Ishikawa (cell line): ENCODE measurements around the gene TMEM242.

Experiments
- CEBPB ChIP-seq: IDR thresholded peaks from 2 replicates; pipeline ENCODE4 v1.6.1; 2012
- CREB1 ChIP-seq: IDR thresholded peaks from 2 replicates; pipeline ENCODE4 v1.6.1; 2012; ENCODE audit warnings: low read depth
- EGR1 ChIP-seq: IDR thresholded peaks from 2 replicates; pipeline ENCODE4 v1.6.1; 2012
- EP300 ChIP-seq: IDR thresholded peaks from 2 replicates; pipeline ENCODE4 v1.6.1; 2012; ENCODE audit warnings: borderline replicate concordance
- FOXM1 ChIP-seq: IDR thresholded peaks from 2 replicates; pipeline ENCODE4 v1.6.1; 2012; ENCODE audit warnings: low read depth, borderline replicate concordance
- MAX ChIP-seq: IDR thresholded peaks from 2 replicates; pipeline ENCODE4 v1.6.1; 2012
- NFIC ChIP-seq: IDR thresholded peaks from 2 replicates; pipeline ENCODE4 v1.6.1; 2012
- RAD21 ChIP-seq: IDR thresholded peaks from 2 replicates; pipeline ENCODE4 v1.6.1; 2012; ENCODE audit warnings: low read depth
- TAF1 ChIP-seq: IDR thresholded peaks from 2 replicates; pipeline ENCODE4 v1.6.1; 2012; ENCODE audit warnings: low read depth, mild to moderate bottlenecking
- TCF12 ChIP-seq: IDR thresholded peaks from 2 replicates; pipeline ENCODE4 v1.6.1; 2012; ENCODE audit warnings: low read depth
- TEAD4 ChIP-seq: IDR thresholded peaks from 2 replicates; pipeline ENCODE4 v1.6.1; 2012
- USF1 ChIP-seq: IDR thresholded peaks from 2 replicates; pipeline ENCODE4 v1.6.1; 2012
- YY1 ChIP-seq: IDR thresholded peaks from 2 replicates; pipeline ENCODE4 v1.6.1; 2012; ENCODE audit warnings: low read depth
- ZBTB7A ChIP-seq: IDR thresholded peaks from 2 replicates; pipeline ENCODE4 v1.6.1; 2012; ENCODE audit warnings: low read depth
- TF ChIP-seq, protein P1 (sequence below): IDR thresholded peaks from 2 replicates; pipeline ENCODE4 v1.6.1; 2012; ENCODE audit warnings: low read depth, mild to moderate bottlenecking

Gene TMEM242

GRCh38 chr6:157261606-157262005, 61.7 kb downstream of the TMEM242 start:
- no peak for TF ChIP-seq YY1
- no peak for TF ChIP-seq NFIC
- no peak for TF ChIP-seq TCF12
- TF ChIP-seq, protein P1, sequence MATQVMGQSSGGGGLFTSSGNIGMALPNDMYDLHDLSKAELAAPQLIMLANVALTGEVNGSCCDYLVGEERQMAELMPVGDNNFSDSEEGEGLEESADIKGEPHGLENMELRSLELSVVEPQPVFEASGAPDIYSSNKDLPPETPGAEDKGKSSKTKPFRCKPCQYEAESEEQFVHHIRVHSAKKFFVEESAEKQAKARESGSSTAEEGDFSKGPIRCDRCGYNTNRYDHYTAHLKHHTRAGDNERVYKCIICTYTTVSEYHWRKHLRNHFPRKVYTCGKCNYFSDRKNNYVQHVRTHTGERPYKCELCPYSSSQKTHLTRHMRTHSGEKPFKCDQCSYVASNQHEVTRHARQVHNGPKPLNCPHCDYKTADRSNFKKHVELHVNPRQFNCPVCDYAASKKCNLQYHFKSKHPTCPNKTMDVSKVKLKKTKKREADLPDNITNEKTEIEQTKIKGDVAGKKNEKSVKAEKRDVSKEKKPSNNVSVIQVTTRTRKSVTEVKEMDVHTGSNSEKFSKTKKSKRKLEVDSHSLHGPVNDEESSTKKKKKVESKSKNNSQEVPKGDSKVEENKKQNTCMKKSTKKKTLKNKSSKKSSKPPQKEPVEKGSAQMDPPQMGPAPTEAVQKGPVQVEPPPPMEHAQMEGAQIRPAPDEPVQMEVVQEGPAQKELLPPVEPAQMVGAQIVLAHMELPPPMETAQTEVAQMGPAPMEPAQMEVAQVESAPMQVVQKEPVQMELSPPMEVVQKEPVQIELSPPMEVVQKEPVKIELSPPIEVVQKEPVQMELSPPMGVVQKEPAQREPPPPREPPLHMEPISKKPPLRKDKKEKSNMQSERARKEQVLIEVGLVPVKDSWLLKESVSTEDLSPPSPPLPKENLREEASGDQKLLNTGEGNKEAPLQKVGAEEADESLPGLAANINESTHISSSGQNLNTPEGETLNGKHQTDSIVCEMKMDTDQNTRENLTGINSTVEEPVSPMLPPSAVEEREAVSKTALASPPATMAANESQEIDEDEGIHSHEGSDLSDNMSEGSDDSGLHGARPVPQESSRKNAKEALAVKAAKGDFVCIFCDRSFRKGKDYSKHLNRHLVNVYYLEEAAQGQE: no peak
- TF ChIP-seq ZBTB7A: no peak
- no peak for TF ChIP-seq RAD21
- no peak for TF ChIP-seq MAX
- no peak for TF ChIP-seq EGR1
- TF ChIP-seq CEBPB: no peak
- no peak for TF ChIP-seq FOXM1
- TF ChIP-seq TAF1: no peak
- no peak for TF ChIP-seq CREB1
- no peak for TF ChIP-seq TEAD4
- no peak for TF ChIP-seq EP300
- no peak for TF ChIP-seq USF1

DNA sequence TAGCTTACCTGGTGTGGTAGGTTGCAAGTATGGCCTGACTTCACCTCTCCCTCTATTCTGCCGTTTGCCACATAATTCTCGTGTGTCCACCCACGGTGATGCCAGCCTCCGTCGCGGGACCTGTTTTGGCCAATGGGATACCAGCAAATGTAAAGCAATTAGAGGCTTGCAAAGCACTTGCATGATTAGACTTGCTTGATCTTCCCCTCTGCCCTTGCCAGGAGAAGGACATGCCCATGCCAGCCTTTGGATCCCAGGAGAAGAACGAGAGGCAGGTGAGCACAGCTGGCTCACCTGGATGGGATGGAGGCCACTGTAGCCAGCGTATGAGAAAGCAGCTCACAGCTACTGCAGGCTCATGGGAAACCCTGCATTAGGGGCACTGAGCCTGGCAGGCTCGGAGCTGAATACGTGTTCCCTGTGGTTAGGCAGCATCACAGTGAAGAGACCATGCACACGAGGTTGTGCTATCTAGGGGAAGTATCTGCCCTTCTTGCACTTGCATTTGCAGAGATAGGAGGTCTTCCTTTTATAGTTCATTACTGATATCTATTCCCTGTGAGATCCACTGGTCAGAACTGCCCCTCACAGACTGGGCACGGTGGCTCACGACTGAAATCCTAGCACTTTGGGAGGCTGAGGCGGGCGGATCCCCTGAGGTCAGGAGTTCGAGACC, 62.4 kb downstream of the TMEM242 start:
- no peak for TF ChIP-seq YY1
- no peak for TF ChIP-seq CREB1
- TF ChIP-seq ZBTB7A: no peak
- no peak for TF ChIP-seq TCF12

GRCh38 chr6:157259443-157259842, 63.9 kb downstream of the TMEM242 start:
- TF ChIP-seq TEAD4: no peak
- TF ChIP-seq EP300: no peak

DNA sequence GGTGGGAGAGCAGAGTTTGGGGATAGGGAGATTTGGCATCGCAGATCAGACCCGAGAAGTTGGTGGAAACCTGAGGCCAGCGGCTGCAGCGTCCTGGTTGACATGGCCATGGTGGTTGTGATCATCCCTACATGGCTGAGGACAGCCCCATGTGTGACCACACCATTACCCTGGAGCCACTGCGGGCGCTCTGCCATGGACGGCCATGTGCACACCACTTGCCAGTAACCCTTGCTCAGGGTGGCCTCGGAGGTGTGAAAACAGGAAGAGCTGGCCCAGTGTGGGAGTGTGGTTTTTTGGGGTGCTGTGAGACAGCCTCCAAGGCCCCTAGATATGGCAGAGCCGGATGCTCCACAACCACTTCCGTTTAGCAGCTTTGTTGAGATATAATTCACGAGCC, 64.4 kb downstream of the TMEM242 start:
- no peak for TF ChIP-seq CEBPB
- TF ChIP-seq YY1: no peak
- TF ChIP-seq ZBTB7A: no peak
- no peak for TF ChIP-seq TAF1
- TF ChIP-seq FOXM1: no peak
- no peak for TF ChIP-seq USF1
- TF ChIP-seq NFIC: no peak
- TF ChIP-seq, protein P1: no peak
- TF ChIP-seq TCF12: no peak
- TF ChIP-seq EP300: no peak
- no peak for TF ChIP-seq TEAD4
- TF ChIP-seq EGR1: no peak
- no peak for TF ChIP-seq MAX
- no peak for TF ChIP-seq RAD21
- no peak for TF ChIP-seq CREB1

GRCh38 chr6:157255079-157255478, 68.2 kb downstream of the TMEM242 start:
- TF ChIP-seq USF1 (no peak), TCF12 (no peak)

DNA sequence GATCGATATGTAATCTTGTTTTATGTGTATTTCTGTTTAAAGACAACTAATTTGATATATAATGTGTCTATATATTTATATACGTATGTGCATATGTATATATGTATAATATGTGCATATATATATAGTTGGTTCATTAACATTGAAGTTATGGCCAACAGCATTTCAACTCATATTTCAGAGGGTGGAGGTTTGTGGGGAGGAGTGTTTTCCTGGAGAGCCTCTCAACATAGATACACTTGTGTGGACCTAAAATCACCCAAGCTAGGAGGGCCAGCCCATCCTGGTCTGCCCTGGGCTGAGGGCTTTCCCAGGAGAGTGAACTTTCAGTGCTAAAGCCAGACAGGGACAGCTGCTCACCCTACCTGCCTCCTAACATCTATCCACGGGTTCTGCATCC, 68.8 kb downstream of the TMEM242 start:
- TF ChIP-seq EGR1 (no peak), FOXM1 (no peak), MAX (no peak), TCF12 (no peak), TEAD4 (no peak), NFIC (no peak), USF1 (no peak), EP300 (no peak), YY1 (no peak), TAF1 (no peak), CEBPB (no peak), ZBTB7A (no peak)
- TF ChIP-seq, protein P1: no peak
